GM13977 (cell line): ENCODE results near the gene DDC.
"Not testable (repeated sequence)": the region's sequence is repeated elsewhere in the genome, so short reads cannot be mapped to it uniquely, and the experiment has no call there.

Experiments
- DNase-seq: peaks from one replicate; pipeline ENCODE4 v3.0.0; 2012; ENCODE audit warnings: low spot score
- CTCF ChIP-seq: IDR thresholded peaks from 2 replicates; pipeline ENCODE4 v1.5.1; 2012; ENCODE audit warnings: mild to moderate bottlenecking, control low read depth; ENCODE audit not compliant: insufficient read depth; ENCODE audit errors: extremely low read depth, missing control alignments
- in situ Hi-C: fragments of 300-500 bp; cut with MboI; formaldehyde crosslinking; loops from one replicate; pipeline ENCODE4 v1.12.0; 2022; ENCODE audit warnings: low sequenced_read_pairs, low pct_unique_long_range_greater_than_20kb, mixed read lengths, inconsistent platforms; ENCODE audit not compliant: unreplicated experiment

DDC gene

DNA sequence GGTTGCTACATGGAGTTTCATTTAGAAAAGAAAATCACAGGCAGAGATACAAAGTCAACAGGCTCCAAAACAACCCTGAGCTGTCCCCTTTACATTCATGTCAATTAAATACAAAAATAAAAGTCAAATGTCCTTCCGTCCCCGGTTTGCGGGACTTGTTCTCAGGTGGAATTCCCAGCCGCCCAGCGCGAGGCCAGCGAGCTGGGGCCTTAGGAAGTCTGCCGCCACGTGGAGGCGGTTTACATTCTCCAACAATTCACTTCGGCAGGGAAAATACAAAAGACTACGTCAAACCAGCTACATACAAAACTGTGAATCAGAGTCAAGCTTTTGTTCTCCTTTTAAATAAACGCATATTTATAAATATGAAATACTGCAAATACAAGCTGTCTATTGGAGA, 25.3 kb upstream of the DDC start:
- no peak for TF ChIP-seq CTCF
- in situ Hi-C loops = no loop called here
- no peak for DNase-seq

DNA sequence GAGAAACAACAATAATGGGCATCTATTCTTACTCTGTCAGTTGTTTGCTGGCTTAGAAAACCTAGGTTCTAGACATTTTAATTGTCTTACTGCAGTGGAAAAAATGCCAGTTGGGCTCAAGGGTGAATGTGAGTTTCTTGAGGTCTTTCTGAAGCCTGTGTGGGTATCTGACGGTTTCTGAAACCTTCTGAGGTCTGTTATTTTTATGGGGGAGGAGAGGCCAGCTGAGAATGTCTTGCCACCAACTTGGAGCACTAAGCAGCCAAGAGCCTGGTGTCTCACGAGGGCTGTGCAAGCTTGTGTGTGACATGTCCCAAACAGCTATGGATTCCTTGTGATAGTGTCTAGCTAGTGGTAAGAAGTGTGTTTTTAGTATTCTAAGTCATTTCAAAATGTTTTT, 24.2 kb upstream of the DDC start:
- no peak for DNase-seq

GRCh38 chr7:50588937-50589336, 23.7 kb upstream of the DDC start:
- TF ChIP-seq CTCF = no peak
- DNase-seq = no peak
- in situ Hi-C loops = no loop called here

More for the DNA sequence above, 24.2 kb upstream of the DDC start:
- TF ChIP-seq CTCF = no peak
- in situ Hi-C loops = no loop called here

GRCh38 chr7:50587737-50588136, 22.5 kb upstream of the DDC start:
- in situ Hi-C loops = no loop called here
- no peak for DNase-seq
- TF ChIP-seq CTCF = no peak

DNA sequence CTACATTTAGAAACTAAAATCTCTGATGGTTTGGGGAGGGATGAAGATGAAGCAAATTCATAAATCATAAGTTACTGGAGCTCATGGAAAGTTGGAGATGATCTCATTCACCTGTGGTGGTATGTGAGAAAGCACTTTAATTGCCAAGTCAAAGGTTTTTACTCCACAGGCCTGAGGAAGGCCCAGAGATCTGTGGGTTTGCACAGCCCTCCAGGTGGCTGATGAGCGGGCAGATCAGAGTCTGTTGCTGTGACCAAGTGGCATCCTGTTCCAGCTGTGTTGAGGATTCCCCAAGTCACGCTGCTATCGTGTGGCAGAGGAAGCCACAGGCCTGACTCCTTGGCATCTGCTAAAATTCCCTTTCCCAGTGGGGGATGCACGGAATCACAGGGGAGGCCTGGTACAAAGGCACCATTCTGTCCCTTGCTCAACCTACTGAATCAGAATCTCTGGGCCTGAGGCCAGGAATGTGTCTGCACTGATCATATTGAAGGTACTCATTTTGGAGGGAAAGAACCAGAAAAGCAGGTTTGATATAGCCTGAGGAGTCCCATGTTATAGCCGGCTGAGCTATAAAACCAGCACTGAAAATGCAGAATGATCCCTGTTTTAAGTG, 19.7 kb upstream of the DDC start:
- no peak for DNase-seq
- no peak for TF ChIP-seq CTCF
- in situ Hi-C loops = no loop called here

DNA sequence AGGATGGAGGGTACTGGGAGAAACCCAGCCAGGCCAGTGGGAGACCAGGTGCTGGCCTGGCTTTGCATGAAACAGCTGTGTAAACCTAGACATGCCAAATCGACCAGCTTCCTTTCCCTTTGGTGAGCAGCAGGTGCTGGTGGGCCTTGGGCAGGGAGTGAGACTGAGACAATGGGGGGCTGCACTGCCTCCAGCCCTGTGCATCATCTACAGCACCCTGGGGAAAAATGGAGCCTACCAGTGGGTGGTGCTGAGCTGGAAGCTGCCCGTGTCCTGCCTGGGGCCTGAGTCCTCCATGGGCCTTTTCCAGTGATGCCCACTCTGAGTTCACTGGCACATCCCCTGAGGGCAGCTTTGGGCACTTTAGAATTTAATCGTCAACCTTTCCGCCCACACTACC, 19.2 kb upstream of the DDC start:
- no peak for DNase-seq
- TF ChIP-seq CTCF = no peak
- in situ Hi-C loops = no loop called here

GRCh38 chr7:50583295-50583694, 18.1 kb upstream of the DDC start:
- DNase-seq, in situ Hi-C loops: not testable (repeated sequence)

- in situ Hi-C loops, DNase-seq: not testable (repeated sequence)
Observed at GRCh38 chr7:50582271-50582670, 17.1 kb upstream of the DDC start.

- in situ Hi-C loops = not testable (repeated sequence)
Observed at GRCh38 chr7:50580666-50581065, 15.5 kb upstream of the DDC start.

More at GRCh38 chr7:50580666-50581065, 15.5 kb upstream of the DDC start:
- not testable (repeated sequence) for DNase-seq
